DND-41 (cell line): ENCODE measurements around the gene MT3.

Experiments used
- ATAC-seq: fragments of 200-7000 bp; cut with Tn5 transposase; 3 replicates; pipeline ENCODE4 v1.9.1; 2021; ENCODE audit warnings: low read depth; ENCODE audit not compliant: insufficient read depth
- DNase-seq: peaks from one replicate; pipeline ENCODE4 v3.0.0-alpha.2; 2020
- H2AFZ ChIP-seq: 2 replicates; pipeline ENCODE4 v1.6.0; 2012; ENCODE audit warnings: low read depth, low read length
- H3K27ac ChIP-seq: 2 replicates; pipeline ENCODE4 v1.5.1; 2012; ENCODE audit warnings: low read length, inconsistent platforms
- H3K27me3 ChIP-seq: fragments of 200-600 bp; sonication (generic); 2 replicates; pipeline ENCODE4 v1.6.0; 2012; ENCODE audit warnings: low read length, mild to moderate bottlenecking, inconsistent platforms; ENCODE audit not compliant: insufficient read depth, poor library complexity
- H3K36me3 ChIP-seq: 2 replicates; pipeline ENCODE4 v1.5.1; 2012; ENCODE audit warnings: low read length, inconsistent platforms; ENCODE audit not compliant: insufficient read depth
- H3K4me1 ChIP-seq: 2 replicates; pipeline ENCODE4 v1.5.1; 2012; ENCODE audit warnings: mild to moderate bottlenecking, low read length; ENCODE audit not compliant: insufficient read depth
- H3K4me2 ChIP-seq: 2 replicates; pipeline ENCODE4 v1.6.0; 2012; ENCODE audit warnings: mild to moderate bottlenecking, moderate library complexity, low read length, inconsistent platforms; ENCODE audit not compliant: insufficient read depth
- H3K4me3 ChIP-seq, 2 experiments: fragments of 200-600 bp in 1 of 2; shearing (Covaris generic) in 1 of 2; 2 replicates each; pipeline ENCODE4 v1.5.1; 2012 to 2016; ENCODE audit warnings: inconsistent platforms in 2 of 2, low read length in 2 of 2, mild to moderate bottlenecking in 2 of 2, low read depth in 1 of 2, moderate library complexity in 1 of 2
- H3K79me2 ChIP-seq: 2 replicates; pipeline ENCODE4 v1.6.0; 2012; ENCODE audit warnings: low read length, inconsistent platforms; ENCODE audit not compliant: insufficient read depth
- H3K9ac ChIP-seq: 2 replicates; pipeline ENCODE4 v1.6.0; 2012; ENCODE audit warnings: low read depth, mild to moderate bottlenecking, inconsistent platforms, low read length, moderate library complexity
- H3K9me3 ChIP-seq: 2 replicates; pipeline ENCODE4 v1.5.1; 2012; ENCODE audit warnings: low read length, moderate library complexity, mild to moderate bottlenecking, inconsistent platforms; ENCODE audit not compliant: insufficient read depth, severe bottlenecking
- H4K20me1 ChIP-seq: 2 replicates; pipeline ENCODE4 v1.6.0; 2012; ENCODE audit warnings: low read length; ENCODE audit not compliant: insufficient read depth
- EZH2 ChIP-seq: IDR thresholded peaks from 3 replicates; pipeline ENCODE4 v1.6.1; 2012; ENCODE audit warnings: borderline replicate concordance, low read depth, mild to moderate bottlenecking, moderate library complexity, low read length, inconsistent platforms; ENCODE audit not compliant: severe bottlenecking
- TF ChIP-seq, protein P1 (sequence below): IDR thresholded peaks from 2 replicates; pipeline ENCODE4 v1.5.1; 2012; ENCODE audit warnings: borderline replicate concordance, low read length, moderate library complexity, mild to moderate bottlenecking; ENCODE audit not compliant: poor library complexity, severe bottlenecking; ENCODE audit errors: extremely low read depth

Gene MT3

DNA sequence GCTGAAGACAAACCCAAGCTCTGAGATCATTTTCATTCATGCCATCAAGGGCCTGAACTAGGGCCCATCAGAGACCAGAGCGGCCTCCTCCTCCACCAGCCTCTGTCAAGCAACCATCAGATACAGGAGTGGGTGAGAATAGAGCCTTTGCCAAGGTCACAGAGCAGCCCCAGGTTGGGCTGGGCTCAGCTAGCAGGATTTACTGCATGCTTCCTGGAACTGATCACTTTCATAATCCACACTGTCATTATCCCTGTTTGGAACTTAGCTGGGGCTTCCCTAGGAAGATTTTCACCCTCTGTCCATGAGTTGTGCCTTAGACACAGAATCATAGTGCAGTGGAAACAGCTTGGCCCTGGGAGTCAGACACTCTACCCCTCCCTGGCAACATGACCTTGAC lies 19.4 kb upstream of the MT3 start:
- no peak overlapping the region for H3K9ac ChIP-seq

DNA sequence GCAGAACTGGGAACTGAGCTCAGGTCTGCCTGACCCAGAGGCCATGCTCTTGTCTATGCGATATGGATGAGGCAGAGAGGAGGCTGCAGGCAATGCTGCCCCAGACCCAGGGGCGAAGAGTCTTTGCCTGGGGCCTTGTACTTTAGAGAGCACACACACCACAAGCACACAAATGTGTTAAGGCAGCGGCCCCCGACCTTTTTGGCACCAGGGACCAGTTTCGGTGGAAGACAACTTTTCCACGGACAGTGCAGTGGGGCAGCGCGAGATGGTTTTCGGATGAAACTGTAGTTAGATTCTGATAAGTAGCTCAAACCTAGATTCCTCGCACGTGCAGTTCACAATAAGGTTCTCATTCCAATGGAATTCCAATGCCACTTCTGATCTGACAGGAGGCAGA lies 17.8 kb upstream of the MT3 start:
- H4K20me1 ChIP-seq, result no peaks in the 10 kb centered on the region
- H3K9ac ChIP-seq, result no peak overlapping the region
- no peaks in the 10 kb centered on the region for H3K4me1 ChIP-seq
- no peaks in the 10 kb centered on the region for H3K36me3 ChIP-seq
- no peaks in the 10 kb centered on the region for H3K79me2 ChIP-seq
- no peak overlapping the region for H3K4me2 ChIP-seq
- no peaks in the 10 kb centered on the region for H3K9me3 ChIP-seq
- H2AFZ ChIP-seq, result no peak overlapping the region
- TF ChIP-seq, protein P1, sequence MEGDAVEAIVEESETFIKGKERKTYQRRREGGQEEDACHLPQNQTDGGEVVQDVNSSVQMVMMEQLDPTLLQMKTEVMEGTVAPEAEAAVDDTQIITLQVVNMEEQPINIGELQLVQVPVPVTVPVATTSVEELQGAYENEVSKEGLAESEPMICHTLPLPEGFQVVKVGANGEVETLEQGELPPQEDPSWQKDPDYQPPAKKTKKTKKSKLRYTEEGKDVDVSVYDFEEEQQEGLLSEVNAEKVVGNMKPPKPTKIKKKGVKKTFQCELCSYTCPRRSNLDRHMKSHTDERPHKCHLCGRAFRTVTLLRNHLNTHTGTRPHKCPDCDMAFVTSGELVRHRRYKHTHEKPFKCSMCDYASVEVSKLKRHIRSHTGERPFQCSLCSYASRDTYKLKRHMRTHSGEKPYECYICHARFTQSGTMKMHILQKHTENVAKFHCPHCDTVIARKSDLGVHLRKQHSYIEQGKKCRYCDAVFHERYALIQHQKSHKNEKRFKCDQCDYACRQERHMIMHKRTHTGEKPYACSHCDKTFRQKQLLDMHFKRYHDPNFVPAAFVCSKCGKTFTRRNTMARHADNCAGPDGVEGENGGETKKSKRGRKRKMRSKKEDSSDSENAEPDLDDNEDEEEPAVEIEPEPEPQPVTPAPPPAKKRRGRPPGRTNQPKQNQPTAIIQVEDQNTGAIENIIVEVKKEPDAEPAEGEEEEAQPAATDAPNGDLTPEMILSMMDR, result no peak
- no peak for TF ChIP-seq EZH2
- H3K27ac ChIP-seq, result no peak overlapping the region
- H3K4me3 ChIP-seq, result no peak overlapping the region
- DNase-seq (no peak), ATAC-seq (no peak)
- no peaks in the 10 kb centered on the region for H3K27me3 ChIP-seq

More for the DNA sequence above, 19.4 kb upstream of the MT3 start:
- Histone ChIP-seq H3K4me3 (no peak overlapping the region), H3K9me3 (no peaks in the 10 kb centered on the region), H3K36me3 (no peaks in the 10 kb centered on the region), H2AFZ (no peak overlapping the region), H3K4me1 (no peaks in the 10 kb centered on the region), H3K27ac (no peak overlapping the region), H3K4me2 (no peak overlapping the region), H4K20me1 (no peaks in the 10 kb centered on the region), H3K79me2 (no peaks in the 10 kb centered on the region), H3K27me3 (peaks cover 2% of the 10 kb centered on the region)
- DNase-seq (no peak), ATAC-seq (no peak)
- TF ChIP-seq, protein P1, result no peak
- no peak for TF ChIP-seq EZH2

DNA sequence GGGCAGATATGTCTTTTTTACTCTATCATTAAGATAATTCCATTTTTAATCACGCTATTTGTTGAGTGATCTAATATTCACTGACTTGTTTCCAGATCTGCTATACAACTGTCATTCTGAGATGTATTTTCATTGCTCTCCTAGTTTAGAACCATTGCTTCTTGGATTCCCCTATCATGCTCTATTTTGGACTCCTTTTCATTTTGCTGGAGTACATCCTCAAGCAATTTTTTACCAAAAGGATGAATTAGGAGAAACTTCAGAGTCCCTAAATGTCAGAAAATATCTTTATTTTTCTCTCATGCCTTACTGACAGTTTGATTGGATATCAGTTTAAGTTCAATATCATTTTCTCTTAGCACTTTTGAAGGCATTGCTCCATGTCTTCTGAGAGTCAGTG lies 14.7 kb upstream of the MT3 start:
- Histone ChIP-seq H2AFZ (no peak overlapping the region), H3K27ac (no peak overlapping the region)

More for the DNA sequence above, 14.7 kb upstream of the MT3 start:
- TF ChIP-seq EZH2, result no peak
- TF ChIP-seq, protein P1, result no peak
- H4K20me1 ChIP-seq, result no peaks in the 10 kb centered on the region
- ATAC-seq, result no peak
- H3K36me3 ChIP-seq, result no peaks in the 10 kb centered on the region
- no peaks in the 10 kb centered on the region for H3K79me2 ChIP-seq
- no peaks in the 10 kb centered on the region for H3K27me3 ChIP-seq
- H3K4me1 ChIP-seq, result no peaks in the 10 kb centered on the region
- H3K9ac ChIP-seq, result no peak overlapping the region
- H3K4me3 ChIP-seq, result no peak overlapping the region
- no peak for DNase-seq
- no peaks in the 10 kb centered on the region for H3K9me3 ChIP-seq
- H3K4me2 ChIP-seq, result no peak overlapping the region
